Left ventricle myocardium inferior (tissue), 1 donor: ENCODE data around the gene PTGES3. TPM values are rescaled to one million over a fixed set of nuclear protein-coding genes. Genes with fewer than 3 reads are reported as not detected.

ENCODE experiments used
- DNase-seq: peaks from one replicate; pipeline ENCODE4 v3.0.0-alpha.2; 2020
- H3K27ac ChIP-seq: fragments of 200-600 bp; replicated peaks from 2 replicates; pipeline ENCODE4 v1.8.0; 2021
- H3K27me3 ChIP-seq: fragments of 200-600 bp; 2 replicates; pipeline ENCODE4 v1.8.0; 2021; ENCODE audit warnings: low read depth
- H3K36me3 ChIP-seq: fragments of 200-600 bp; 2 replicates; pipeline ENCODE4 v1.8.0; 2021
- H3K4me1 ChIP-seq: fragments of 200-600 bp; 2 replicates; pipeline ENCODE4 v1.8.0; 2021
- H3K4me3 ChIP-seq: fragments of 200-600 bp; 2 replicates; pipeline ENCODE4 v1.8.0; 2021; ENCODE audit warnings: mild to moderate bottlenecking, moderate library complexity
- H3K9me3 ChIP-seq: fragments of 200-600 bp; replicated peaks from 2 replicates; pipeline ENCODE4 v1.8.0; 2021
- CTCF ChIP-seq: fragments of 200-600 bp; IDR thresholded peaks from 2 replicates; pipeline ENCODE4 v1.8.0; 2021; ENCODE audit warnings: antibody characterized with exemption, mild to moderate bottlenecking, borderline replicate concordance
- intact Hi-C: fragments of 100-400 bp; cut with micrococcal nuclease; formaldehyde crosslinking; loops from one replicate; pipeline ENCODE4 v1.11.0; 2022
- total RNA-seq: library from RNA; stranded (reverse); fragmentation: NEBNext Ultra II Directional; extraction: Animal tissue kit (Norgen Biotek cat#: 25700); gene quantifications from one replicate; pipeline ENCODE4 v1.2.1, GENCODE V29; 2021
- donor health status: DM: no; HTN: yes; CAD: no; lungs with severe emphysema.

The PTGES3 gene
- total RNA-seq, 1 donor from 2014 or later, result 136 TPM

GRCh38 chr12:56688846-56689109 is 694 bp upstream of the PTGES3 start:
- peaks cover 5% of the 10 kb centered on the region for H3K36me3 ChIP-seq
- intact Hi-C loops, result no loop called here
- TF ChIP-seq CTCF, result no peak
- H3K4me1 ChIP-seq, result peaks cover 54% of the 10 kb centered on the region
- DNase-seq, result no peak
- H3K27me3 ChIP-seq, result no peaks in the 10 kb centered on the region
- H3K27ac ChIP-seq, result peak overlapping the region; percentile 97
- peak overlapping the region; percentile 95 for H3K4me3 ChIP-seq
- no peaks in the 10 kb centered on the region for H3K9me3 ChIP-seq

GRCh38 chr12:56687223-56688128 is 608 bp downstream of the PTGES3 start:
- TF ChIP-seq CTCF, result no peak
- DNase-seq, result peak; percentile 49
- H3K27me3 ChIP-seq, result no peaks in the 10 kb centered on the region
- intact Hi-C loops, result no loop called here
- peaks cover 9% of the 10 kb centered on the region for H3K36me3 ChIP-seq
- H3K9me3 ChIP-seq, result no peaks in the 10 kb centered on the region
- H3K4me3 ChIP-seq, result peak overlapping the region; percentile 95
- H3K27ac ChIP-seq, result peak overlapping the region; percentile 97
- H3K4me1 ChIP-seq, result peaks cover 67% of the 10 kb centered on the region

- intact Hi-C loops, result no loop called here
- Histone ChIP-seq H3K4me3 (peak overlapping the region; percentile 95), H3K36me3 (peaks cover 15% of the 10 kb centered on the region), H3K27ac (peak overlapping the region; percentile 97), H3K4me1 (peaks cover 92% of the 10 kb centered on the region), H3K9me3 (no peaks in the 10 kb centered on the region), H3K27me3 (no peaks in the 10 kb centered on the region)
- DNase-seq, result no peak
- TF ChIP-seq CTCF, result no peak
These were observed 3.2 kb downstream of the PTGES3 start for GRCh38 chr12:56684745-56685359.

- peaks cover 99% of the 10 kb centered on the region for H3K4me1 ChIP-seq
- peaks cover 19% of the 10 kb centered on the region for H3K36me3 ChIP-seq
- TF ChIP-seq CTCF, result no peak
- H3K27me3 ChIP-seq, result no peaks in the 10 kb centered on the region
- DNase-seq, result no peak
- intact Hi-C loops, result no loop called here
- H3K27ac ChIP-seq, result no peak overlapping the region
- H3K4me3 ChIP-seq, result no peak overlapping the region
- no peaks in the 10 kb centered on the region for H3K9me3 ChIP-seq
These were observed 5.8 kb downstream of the PTGES3 start for GRCh38 chr12:56682323-56682722.

GRCh38 chr12:56679883-56680575 is 8.1 kb downstream of the PTGES3 start:
- Histone ChIP-seq H3K9me3 (no peaks in the 10 kb centered on the region), H3K36me3 (peaks cover 18% of the 10 kb centered on the region), H3K27ac (no peak overlapping the region), H3K4me1 (peaks cover 99% of the 10 kb centered on the region), H3K27me3 (no peaks in the 10 kb centered on the region), H3K4me3 (no peak overlapping the region)
- no peak for TF ChIP-seq CTCF
- intact Hi-C loops, result no loop called here
- no peak for DNase-seq
